Activated CD4-positive, CD25-positive, alpha-beta regulatory T cell treated with anti-CD3 and anti-CD28 coated beads, Interleukin-2, amount 50 U/mL, for 72 hours (primary cell): ENCODE measurements around the gene CHCHD6.
A peak's percentile ranks its signal among the peaks of the same experiment; 100 is the strongest.

Experiments
- DNase-seq: peaks from one replicate; pipeline ENCODE4 v3.0.0; 2021

Gene CHCHD6, protein sequence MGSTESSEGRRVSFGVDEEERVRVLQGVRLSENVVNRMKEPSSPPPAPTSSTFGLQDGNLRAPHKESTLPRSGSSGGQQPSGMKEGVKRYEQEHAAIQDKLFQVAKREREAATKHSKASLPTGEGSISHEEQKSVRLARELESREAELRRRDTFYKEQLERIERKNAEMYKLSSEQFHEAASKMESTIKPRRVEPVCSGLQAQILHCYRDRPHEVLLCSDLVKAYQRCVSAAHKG

DNA sequence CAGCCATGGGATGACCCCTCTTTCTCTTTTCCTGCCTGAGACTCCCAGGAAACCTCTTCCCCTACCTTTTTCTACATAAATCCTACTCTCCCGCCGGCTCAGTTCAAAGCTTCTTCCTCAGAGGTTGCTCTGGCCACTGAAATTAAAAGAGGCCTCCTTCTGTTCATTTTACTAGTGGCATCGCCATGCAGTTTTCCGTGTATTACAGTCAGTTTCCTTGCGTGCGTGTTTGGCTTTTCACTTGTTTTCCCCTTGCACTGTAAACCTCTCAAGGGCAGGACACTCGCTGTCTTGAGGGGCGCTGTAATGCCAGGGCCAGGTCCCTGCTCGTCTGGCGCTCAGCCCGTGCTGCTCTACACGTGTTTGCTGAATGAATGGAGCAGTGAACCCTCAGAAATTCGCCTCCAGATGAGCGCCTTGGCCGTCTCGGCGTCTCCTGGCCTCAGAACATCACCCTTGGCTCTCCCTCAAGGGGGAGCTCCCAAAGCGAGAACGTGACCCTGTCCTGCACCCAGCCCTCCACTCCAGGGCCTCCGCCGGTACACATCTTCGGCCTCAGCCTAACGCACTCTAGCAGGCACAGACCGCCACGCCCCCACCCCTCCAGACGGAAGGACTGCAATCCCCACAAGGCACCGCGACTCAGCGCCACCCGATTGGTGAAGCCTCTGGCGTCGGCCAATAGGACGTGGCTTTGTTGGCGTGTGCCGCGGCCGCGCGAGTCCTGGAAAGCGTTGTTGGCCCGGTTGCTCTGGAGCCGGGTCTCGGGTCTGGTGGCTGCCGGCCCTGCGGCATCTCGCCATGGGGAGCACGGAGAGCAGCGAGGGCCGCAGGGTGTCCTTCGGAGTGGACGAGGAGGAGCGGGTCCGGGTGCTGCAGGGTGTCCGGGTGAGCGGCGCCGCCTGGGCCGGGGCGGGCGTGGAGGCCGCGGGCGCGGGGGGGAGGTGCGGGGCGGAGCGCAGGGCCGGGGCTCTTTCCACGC is at the start of gene CHCHD6:
CHCHD6 (plus strand) TSS at position 729 of the 982 bp plus-strand sequence; CDS start at position 802, 73 bp downstream.
- DNase-seq = peak; percentile 96

DNA sequence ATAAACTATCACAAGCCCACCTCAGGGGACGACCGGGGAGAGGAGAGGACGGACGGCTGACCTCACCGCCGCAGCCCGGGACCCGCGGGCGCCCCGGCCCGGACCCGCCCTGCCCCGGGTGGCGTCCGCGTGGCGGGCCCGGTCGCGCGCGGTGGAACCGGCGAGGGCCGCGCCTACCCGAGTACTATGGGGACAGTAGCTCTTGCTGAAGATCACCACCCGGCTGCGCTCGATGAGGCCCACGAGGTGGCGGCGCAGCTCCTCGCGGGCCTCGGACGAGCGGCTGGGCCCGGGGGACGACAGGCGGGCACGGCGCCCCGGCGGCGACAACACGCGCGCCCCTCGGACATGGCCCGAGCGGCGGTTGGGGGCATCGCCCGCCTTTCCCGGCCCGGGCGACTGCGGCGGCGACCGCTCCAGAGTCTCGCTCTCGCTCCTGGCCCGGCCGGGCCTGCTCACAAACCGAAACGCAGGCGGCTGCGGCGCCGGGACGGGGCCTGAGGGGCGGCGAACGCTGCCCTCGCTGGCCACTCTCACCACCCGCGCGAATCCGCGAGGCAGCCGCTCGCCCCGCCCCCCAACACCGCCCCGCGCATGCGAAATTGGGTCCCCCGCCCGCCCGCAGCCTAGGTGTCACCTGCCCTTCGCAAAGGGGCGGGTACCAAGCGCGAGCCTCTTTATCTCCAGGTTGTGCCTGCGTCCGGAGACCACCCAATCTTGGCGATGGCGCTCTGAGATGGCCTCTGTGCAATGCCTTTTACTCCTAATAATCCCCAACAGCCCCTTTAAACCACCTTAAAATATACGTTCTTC is 49.3 kb upstream of the CHCHD6 start, which contains the start of gene TXNRD3:
TXNRD3 (minus strand) TSS at position 554 of the 813 bp plus-strand sequence.
- peak; percentile 76 for DNase-seq

DNA sequence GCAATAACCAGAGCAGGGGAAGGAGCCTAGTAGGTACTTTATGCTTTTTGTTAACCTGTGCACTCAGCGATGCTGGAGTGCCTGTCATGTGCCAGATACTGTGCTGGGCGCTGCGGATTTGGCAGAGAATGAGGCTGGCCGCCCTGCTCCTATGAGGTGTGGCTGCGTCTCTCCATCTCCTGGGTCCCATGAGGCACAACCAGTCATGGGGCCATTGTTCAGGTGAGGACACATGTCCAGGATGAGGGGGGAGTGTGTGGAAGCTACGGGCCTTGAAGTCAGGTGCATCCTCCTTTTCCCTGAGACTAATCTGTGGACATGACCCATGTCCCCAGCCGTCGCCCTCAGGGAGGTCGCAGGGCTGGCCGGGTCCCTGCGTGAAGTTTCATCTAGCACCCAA is 48.2 kb upstream of the CHCHD6 start:
- DNase-seq = no peak

DNA sequence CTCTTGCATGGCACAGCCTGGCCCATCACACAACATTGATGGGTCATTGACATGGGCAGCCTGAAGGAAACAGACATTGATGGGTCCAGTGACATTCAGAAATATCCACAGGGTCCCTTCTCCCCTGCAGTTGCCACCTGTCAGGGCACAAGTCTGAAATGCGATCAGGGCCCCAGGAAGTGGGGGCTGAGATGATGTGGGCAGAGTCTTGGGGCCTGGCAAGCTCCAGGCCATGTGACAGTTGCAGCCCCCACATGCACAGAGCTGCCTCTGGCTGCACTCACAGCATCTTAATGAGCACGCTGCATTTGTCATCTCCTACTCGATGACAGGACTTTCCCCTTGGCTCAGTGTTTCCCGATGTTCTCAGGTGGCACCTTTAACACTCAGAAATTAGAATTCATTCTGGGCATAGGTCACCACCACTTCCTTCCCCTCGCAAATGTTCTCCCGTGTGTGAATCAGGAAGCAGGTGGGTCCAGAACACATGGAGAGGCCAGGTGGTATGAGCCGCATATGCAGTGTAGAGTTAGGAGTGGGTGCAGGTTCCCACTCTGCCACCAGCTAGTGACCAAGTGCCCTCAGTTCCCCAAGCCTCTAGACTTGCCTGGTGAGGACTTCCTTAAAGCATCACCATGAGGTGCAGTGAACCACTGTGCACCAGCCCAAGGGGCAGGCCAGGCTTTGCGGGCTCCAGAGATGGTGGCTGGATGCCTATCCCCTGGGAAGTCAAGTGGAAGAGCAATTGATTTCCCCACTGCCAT is 47.5 kb upstream of the CHCHD6 start:
- no peak for DNase-seq

DNA sequence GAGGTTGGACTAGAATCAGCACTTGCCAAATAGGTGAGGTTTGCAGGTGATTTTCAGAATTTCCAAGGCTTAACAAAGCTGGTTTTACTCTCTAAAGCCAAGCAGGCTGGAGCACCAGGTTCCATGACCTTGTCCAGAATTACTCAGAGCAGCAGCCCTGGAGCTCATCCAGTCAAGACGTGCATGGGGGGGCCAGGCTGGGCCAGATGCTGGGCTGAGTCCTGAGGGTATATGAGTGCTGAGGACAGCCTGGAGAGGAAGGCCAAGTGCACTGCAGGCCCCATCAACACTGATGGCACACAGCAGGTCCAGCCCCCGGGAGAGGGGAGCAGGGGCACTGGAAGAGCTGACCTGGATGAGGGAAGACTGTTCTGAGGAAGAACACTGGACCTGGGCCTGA is 46.1 kb upstream of the CHCHD6 start:
- DNase-seq = no peak

DNA sequence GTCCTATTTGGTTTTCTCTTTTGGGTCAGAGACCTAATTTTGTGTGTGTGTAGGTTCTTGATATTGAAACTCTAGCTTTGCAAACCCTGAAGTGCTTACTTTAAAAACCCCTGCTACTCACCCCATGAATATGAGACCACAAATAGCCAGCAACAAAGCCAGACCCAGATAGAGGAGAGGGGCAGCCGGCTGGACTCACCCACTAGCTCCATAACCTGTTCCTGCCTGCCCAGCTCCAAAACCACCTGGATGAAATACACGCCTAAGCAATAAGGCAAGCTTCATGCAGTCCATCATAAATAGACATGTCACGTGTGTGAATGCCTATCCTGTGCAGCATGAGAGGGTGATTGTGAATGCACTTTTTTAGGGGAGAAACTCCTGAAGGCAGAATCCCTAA is 45.5 kb upstream of the CHCHD6 start:
- no peak for DNase-seq

DNA sequence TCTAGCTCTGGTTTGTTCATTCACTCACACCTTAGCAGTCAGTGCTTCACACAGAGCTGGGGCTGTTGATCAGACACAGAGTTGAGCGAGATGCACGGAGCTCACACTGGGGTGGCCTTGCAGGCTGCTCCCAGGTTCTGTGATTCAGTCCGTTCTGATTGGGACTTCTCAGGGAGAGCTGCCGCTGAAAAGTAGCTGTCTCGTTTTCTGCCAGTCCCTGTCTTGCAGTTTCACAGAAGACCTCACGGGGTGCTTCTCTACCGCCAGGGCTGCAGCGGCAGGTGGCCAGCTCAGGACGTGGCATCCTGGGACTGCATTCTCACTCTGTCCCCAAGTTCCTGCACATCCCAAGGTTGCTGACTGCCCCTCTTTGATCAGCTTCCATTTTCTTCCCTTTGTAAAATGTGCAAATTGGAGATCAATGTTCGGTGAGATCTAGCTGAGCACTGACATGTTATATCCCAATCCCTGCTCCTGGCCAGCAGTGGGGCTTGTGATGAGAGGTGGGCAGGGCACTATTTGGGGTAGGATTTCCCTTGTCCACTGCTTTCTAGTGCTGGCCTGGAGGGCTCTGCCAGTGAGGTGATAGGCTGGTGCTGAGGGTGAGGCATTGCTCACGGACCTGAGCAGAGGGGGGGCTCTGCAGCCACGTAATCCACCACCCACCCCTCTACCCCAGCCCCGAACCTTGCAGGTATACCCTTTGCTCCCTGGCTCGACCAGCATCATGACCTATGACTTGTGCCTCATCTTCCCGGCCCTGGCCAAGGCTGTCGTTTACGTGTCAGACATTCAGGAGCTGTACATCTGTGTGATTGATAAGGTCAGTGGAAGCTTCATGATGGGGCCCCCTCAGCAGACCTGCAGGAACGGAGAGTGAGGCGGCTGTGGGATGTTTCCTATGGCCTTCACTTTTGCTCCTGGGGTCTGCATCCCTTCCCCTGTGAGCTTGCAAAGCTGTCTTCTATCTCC is 43.8 kb upstream of the CHCHD6 start:
- no peak for DNase-seq

DNA sequence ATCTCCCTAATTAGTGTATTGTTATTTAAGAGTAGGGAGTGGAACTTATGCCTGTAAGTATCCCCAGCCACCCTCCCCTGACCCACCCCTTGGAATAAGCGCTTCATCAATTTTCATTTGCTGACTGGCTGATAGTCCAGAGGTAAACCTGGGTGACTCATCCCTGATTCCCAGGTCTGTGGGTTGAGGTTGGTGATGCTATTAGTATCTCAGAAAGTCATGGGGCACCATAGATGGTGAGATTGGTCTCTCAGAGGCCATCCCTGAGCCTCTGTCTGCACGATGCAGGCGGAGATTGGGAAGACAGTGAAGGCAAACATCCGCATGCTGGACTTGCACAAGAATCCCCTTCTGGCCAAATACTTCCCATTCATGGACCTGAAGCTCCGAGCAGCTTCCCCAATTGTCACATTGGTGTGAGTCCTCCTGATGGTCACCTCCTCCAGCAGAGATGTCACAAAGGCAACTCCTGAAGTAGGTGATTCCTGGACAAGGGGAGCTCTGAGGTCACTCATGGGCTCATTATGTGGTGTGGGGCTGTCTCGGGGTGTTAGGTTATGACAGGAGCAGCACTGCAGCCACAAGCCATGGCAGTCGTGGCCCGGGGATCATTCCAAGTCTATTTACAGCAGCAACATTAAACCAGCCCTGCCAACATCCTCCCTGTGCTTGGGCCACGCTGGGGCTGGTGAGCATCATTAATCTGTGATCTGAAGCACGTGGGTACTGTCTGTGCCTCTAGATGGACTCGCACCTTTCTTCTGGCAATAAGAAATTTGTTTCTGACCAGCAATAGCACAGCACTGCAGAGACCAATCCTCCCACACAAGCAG is 42.3 kb upstream of the CHCHD6 start:
- DNase-seq = no peak

DNA sequence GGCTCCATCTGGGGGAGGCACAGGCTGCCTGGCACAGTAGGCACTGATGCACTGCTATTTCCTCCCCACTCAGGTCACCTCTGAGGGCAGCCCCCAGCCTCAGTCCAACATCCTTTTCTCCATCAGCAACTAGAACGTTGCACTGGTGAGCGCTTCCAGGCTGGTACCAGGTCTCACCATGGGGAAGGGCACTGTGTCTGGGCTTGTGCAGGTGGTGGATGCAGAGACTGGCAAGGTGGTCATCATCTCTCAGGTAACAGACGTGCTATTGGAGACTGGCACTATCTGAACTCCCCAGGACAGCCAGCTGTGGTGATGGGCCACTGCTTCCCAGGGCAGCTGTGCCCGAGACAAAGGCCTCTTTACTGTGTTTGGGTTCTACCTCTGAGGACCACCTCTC is 40.8 kb upstream of the CHCHD6 start:
- DNase-seq = no peak

DNA sequence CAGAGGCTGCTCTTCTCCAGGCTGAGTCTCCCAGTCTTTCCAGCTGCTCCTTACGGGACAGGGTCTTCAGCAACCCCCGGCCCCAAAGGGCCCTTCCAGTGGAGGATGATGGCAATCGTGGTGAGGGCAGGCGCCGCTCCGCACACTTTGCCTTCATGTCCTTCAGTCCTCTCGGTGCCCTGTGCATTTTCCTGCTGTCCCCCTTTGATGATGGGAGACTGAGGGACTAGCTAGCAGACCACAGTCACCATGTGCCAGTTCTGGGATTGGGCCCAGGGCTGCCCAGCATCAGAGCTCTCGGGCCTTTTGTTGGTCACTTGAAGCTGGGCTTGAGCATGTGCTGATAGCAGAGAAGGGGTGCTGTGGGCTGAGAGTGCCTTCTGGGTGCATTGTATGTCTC is 40.3 kb upstream of the CHCHD6 start:
- no peak for DNase-seq

DNA sequence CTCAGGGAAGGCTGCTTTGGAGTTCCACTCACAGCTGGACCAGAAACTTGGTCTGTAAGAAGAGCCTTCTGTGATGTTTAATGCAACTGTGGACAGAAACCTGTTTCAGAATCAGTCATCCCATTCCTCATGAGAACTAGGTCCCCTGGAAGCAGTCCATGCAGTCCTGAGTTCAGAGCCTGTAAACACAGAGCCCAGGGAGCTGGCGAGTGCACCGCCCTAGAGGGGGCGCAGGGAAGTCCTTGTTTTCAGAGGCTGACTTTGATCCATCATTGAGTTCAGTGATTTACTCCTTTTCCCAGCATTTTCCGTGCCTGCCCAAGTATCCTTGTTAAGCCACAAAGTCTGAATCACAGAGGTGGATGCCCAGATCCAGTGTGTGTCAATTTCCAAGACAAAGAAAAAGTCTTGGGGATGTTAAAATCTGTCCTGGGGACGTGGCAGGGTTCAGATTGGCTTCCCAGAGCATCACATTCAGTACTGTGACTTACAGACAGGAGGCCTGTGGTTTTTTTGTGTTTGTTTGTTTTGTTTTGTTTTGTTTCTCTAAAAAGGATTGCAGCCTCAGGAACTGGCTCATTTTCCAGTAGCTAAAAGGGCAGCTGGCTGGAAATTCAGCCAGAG is 39.3 kb upstream of the CHCHD6 start:
- DNase-seq = no peak

DNA sequence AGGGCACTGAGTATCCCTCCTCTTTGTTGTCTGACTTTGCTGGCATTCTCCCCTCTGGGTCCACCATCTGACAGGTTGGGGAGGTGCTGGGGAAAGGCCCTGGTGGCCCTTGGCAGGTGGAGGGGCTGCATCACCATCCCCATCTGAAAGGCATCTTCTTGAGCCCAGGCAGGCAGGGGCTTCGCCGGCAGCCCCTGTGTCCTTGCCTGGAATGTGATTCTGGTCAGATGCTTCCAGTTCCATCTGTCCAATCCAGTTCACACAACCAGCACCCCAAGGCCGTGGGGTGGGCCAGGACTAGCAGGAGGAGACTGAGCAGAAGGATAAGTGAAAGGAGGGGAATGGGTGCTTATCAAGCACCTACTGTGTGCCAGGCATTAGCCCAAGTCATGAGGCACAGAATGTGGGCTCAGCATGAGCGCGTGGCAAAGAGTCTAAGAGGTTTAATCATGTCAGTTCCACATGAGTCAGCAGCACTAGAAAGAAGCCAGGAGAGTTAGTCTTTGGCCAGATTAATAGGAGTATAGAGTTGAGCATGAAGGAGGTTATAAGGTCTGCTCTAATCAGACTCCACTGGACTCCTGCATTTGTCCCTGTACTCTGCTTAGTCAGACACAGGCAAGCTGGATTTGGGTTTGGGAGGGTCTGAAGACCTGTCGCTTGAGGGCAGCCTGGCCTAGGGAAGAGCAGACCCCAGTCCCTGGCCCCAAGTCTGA is 38.7 kb upstream of the CHCHD6 start:
- no peak for DNase-seq

DNA sequence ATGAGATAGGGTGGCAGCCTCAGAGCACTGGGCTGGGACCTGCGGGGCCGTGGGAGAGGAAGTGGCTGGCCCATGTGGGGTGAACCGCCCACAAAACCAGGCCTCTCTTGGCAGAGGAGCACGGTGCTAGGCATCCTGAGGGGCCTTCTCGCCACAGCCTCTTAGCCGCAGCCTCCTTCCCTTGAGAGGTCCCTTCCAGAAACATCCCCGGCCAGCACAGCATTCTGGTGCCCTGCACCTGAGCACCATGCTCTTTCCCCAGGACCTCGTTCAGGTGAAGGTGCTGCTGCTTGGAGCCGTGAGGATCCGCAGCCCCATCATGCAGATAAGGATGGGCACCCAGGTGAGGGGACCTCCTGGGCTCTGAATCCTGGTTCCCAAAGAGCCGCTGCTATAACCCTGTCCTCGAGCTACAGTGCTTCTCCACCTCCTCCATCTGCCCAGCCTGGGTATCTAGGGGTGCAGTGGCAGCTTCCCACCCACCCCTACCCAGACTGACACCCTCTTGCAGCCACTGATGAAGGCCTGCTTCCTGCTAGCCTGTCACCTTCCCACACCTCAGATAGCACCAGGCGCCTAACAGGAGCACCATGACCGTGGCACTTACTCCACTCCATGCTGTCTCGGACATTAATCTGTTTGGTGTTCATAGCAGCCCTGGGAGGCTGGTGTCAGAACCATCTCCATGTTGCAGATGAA is 37.9 kb upstream of the CHCHD6 start:
- DNase-seq = no peak

DNA sequence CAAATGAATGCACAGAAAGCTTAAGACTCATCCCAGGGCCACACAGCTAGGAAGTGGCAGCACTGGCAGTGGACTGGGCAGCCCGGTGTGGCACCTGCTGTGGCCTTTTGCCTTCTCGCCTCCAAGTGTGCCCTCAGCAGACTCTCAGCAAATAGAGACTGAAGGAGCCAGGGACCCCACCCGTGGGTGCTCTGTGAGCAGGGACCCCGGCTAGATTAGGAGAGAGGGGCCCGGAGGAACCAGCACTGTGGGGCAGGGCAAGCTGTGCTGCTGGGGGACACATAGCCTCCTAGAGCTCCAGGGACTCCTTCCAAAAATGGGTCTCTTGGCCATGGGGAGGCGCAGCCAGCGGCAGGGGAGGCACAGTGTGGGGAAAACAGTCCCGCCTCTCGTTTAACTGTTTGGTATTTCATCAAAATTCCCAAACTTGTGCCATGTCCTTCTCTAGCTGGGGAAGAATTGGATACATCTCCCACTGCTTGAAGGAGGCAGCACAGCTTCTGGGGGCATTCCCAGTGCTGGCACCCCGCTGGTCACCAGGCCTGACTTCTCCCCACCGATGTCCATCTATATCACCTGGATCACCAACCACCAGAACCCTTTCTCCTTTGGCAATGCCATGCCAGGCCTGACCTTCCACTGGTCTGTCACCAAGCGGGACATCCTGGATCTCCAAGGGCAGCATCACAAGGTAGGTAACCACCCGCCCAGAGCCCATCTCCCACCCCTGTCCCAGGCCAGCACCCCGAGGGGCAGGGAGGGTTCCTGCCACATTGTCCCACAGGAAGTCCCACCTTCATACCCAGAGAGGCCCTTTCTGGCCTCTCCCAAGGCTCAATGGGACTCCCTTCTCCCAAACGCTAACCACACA is 37.1 kb upstream of the CHCHD6 start:
- no peak for DNase-seq

DNA sequence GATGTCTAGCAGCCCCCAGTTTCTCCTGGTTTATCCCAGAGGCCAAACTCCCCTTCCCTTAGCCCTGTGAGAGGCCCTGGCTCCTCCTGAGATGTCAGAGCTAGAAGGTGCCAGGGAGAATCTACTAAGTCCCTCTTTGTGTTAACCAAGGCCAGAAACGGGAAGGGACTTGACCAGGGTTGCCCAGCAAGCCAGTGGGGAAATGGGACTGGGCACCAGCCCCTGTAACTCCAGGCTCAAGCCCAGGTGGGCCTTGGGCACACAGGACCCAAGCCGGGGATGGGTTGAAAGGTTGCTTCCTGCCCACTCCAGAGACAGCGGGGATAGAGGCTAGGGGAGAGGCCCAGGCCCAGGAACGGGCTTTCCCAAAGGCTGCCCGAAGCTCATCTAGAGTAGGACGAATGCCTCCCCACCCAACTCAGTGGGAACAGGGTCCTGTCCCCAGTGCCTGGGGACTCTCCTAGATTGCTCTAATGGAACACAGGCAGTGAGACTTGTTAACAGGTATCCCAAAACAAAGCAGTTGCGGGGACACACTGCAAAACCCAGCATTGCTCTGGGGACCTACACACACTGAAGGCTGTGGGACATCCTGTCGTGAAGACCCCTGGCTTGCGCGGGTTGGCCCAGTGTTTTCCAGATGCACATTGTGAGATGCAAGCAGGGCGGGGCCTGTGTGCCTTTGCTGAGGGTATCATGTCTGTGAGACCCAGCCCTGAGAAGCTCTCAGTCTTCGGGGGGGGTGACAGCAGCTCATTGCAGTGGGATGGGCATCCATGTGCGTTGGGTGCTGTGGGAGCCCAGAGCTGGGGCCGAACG is 36.2 kb upstream of the CHCHD6 start:
- no peak for DNase-seq
